ENCODE data around the gene RRAGB. TPM values are rescaled to one million over a fixed set of nuclear protein-coding genes. Genes with fewer than 3 reads are reported as not detected.

RRAGB gene
- total and polyA plus RNA-seq, 2 experiments from 2014 or later = 6.0 to 7.9 TPM

- H3F3A ChIP-seq (replicated peaks; ENCODE audit: low read depth) = no peaks in the 10 kb centered on the region
- Mint-ChIP-seq H3K27me3 (ENCODE audit: insufficient read depth, low read depth, poor library complexity) (peaks cover 2% of the 10 kb centered on the region), H3K9me3 (no peaks in the 10 kb centered on the region), H3K36me3 (ENCODE audit: low read depth) (peaks cover 3% of the 10 kb centered on the region; the same call in 1 of the 3 replicates), H3K4me3 (no peak overlapping the region), H3K27ac (no peak overlapping the region), H3K4me1 (no peaks in the 10 kb centered on the region)
- ATAC-seq (no peak), DNase-seq (ENCODE audit: low spot score) (no peak)
- H3K4me1 ChIP-seq (ENCODE audit: insufficient read depth) = no peaks in the 10 kb centered on the region
- no peaks in the 10 kb centered on the region for H3K27me3 ChIP-seq (ENCODE audit: insufficient read depth)
- no peak overlapping the region for H3K27ac ChIP-seq (ENCODE audit: low read depth)
- no peaks in the 10 kb centered on the region for H3K9me2 ChIP-seq (ENCODE audit: insufficient read depth)
- no peak overlapping the region for H3K4me2 ChIP-seq
- no peak overlapping the region for H2AFZ ChIP-seq
- no peaks in the 10 kb centered on the region for H3K79me2 ChIP-seq (replicated peaks; ENCODE audit: insufficient read depth)
- TF ChIP-seq ZNF331 (CRISPR knock-in tag; IDR thresholded peaks at IDR 0.05; ENCODE audit: low read depth) = no peak
- no peak for TF ChIP-seq STAT1 (IDR thresholded peaks at IDR 0.05; ENCODE audit: unreplicated experiment)
- no peak for TF ChIP-seq REST (IDR thresholded peaks at IDR 0.05; ENCODE audit: unreplicated experiment)
- TF ChIP-seq ZNF462 (CRISPR knock-in tag; IDR thresholded peaks at IDR 0.05) = no peak
- TF ChIP-seq CTCF (conservative IDR thresholded peaks at IDR 0.05; ENCODE audit: low read depth in 2 of 2) = no peak
- TF ChIP-seq ETS1 (IDR thresholded peaks at IDR 0.05) = no peak
- TF ChIP-seq EZH2 (IDR thresholded peaks at IDR 0.05; ENCODE audit: low read depth, unreplicated experiment) = no peak
- TF ChIP-seq POLR2AphosphoS5 (IDR thresholded peaks at IDR 0.05; ENCODE audit: low read depth) = no peak
- TF ChIP-seq CREB1 (CRISPR knock-in tag; IDR thresholded peaks at IDR 0.05; ENCODE audit: low read depth) = no peak
- no peak for TF ChIP-seq JUNB (IDR thresholded peaks at IDR 0.05; ENCODE audit: unreplicated experiment)
- no peak for TF ChIP-seq ZNF114 (CRISPR knock-in tag; IDR thresholded peaks at IDR 0.05)
- TF ChIP-seq NANOG (IDR thresholded peaks at IDR 0.05; ENCODE audit: borderline replicate concordance) = no peak
- no peak for TF ChIP-seq EZH2phosphoT487 (IDR thresholded peaks at IDR 0.05; ENCODE audit: unreplicated experiment)
- no peak overlapping the region for H3K4me3 ChIP-seq
- no peaks in the 10 kb centered on the region for H3K36me3 ChIP-seq (ENCODE audit: insufficient read depth)
- no peaks in the 10 kb centered on the region for H4K20me1 ChIP-seq (replicated peaks; ENCODE audit: insufficient read depth)
Observed at GRCh38 chrX:55759478-55759877, 41.9 kb downstream of the RRAGB start.
